NCI-H128 (cell line): ENCODE measurements around the gene TMEM269.
"Not testable (repeated sequence)": the region's sequence is repeated elsewhere in the genome, so short reads cannot be mapped to it uniquely, and the experiment has no call there.

Source experiments
- DNase-seq: peaks from one replicate; lab custom pipeline; 2025; ENCODE audit not compliant: unreplicated experiment; lab: John Stamatoyannopoulos, UW

The TMEM269 gene

GRCh38 chr1:42748021-42748420, 36.8 kb upstream of the TMEM269 start:
- DNase-seq = no peak

GRCh38 chr1:42748461-42749410, 36.1 kb upstream of the TMEM269 start:
- no peak for DNase-seq

GRCh38 chr1:42750041-42750440, 34.8 kb upstream of the TMEM269 start:
- DNase-seq = no peak

GRCh38 chr1:42751511-42752070, 33.2 kb upstream of the TMEM269 start:
- not testable (repeated sequence) for DNase-seq

GRCh38 chr1:42752284-42752683, 32.5 kb upstream of the TMEM269 start:
- DNase-seq = no peak

DNA sequence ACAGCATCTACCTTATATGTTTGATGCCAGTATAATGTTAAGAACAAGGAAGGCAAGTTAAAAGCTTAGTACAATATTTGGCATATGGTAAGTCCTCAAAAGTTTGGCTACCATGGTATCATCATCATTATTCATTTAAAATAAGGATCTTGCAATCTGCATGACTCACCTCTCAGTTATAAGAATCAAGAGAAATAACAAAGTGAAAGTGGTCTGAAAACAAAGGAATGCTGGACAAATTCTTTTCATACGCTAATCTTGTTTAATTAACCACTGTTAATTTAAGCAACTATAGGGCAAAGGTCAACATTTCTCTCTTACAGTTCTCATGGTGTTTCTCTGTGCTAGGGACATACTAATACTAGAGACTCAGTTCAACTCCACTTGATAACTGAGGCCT, 31.7 kb upstream of the TMEM269 start:
- no peak for DNase-seq

- peak; percentile 8 for DNase-seq
Measured at GRCh38 chr1:42756956-42757891, 27.6 kb upstream of the TMEM269 start.

DNA sequence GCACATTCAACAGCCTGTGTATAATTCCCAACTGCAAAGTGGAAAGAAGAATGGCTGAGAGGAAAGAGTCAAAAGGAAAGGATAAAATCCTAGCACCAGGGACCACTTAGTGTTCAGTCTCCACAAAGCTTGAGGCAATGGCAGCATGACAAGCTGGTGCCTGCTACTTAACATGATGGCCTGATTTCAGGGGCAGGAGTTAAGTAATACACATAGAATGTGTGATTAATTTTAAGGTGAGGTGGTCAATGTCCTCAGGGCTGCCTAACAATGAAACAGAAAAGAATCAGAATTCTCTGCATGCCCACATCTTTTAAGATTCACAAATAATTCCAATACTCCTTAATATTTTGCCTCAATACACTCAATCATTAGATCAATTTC, 26.9 kb upstream of the TMEM269 start:
- no peak for DNase-seq

DNA sequence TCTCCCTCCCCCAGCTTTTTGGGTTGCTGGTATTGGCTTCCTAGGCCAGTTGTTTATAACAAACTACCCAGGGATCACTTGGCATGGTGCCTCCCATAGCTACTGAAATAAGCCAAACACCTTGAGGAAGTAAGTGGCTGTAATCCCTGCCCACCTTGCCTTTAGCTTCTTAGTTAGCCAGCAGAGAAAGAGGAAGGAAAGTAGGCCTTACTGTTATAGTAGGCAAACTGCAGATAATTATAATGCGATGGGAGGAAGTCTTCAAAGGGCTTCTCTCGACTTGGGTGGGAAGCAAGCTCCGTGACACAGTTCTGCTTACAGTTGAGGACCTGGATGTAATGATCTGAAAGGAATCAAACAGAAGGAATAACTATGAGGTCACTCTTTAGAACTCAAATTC, 26.1 kb upstream of the TMEM269 start:
- DNase-seq = no peak

DNA sequence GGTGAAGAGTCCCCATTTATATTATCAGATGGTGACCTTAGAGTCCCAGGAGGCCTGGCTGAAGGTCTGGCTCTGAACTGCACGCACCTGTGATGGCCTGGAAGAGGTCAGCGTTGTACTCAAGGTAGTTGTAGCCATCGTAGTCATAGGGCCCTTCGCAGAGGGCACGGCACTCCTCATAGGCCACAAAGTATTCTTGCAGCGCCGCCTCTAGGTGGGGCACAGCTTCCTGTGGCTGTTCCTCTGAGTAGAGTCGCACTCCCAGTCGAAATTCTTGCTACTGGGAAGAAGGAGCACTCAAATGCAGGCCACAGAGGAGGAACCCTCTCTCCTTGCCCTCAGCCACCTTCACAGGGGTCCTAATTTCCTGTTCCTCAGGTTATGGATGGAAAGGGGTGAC, 25.7 kb upstream of the TMEM269 start:
- DNase-seq = no peak

- no peak for DNase-seq
Measured at GRCh38 chr1:42761567-42761966, 23.2 kb upstream of the TMEM269 start.

DNA sequence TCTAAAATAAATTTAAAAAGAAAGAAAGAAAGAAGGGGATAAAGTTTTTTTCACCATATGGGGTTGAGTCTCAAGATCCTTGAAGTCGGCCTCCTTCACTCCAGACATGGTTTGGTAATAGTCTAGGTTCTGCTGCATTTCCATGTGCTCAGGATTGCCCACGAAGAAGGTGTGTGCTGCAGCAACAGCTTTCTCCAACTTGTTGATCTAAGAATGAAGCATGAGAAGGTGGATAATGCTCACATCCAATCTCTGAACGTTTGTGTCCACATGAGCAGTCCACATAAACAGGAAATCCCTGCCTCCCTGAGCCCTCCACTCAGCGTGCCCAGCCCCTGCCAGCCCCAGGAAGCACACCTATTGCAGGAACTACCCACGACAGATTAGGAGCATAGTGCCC, 22.5 kb upstream of the TMEM269 start:
- no peak for DNase-seq

DNA sequence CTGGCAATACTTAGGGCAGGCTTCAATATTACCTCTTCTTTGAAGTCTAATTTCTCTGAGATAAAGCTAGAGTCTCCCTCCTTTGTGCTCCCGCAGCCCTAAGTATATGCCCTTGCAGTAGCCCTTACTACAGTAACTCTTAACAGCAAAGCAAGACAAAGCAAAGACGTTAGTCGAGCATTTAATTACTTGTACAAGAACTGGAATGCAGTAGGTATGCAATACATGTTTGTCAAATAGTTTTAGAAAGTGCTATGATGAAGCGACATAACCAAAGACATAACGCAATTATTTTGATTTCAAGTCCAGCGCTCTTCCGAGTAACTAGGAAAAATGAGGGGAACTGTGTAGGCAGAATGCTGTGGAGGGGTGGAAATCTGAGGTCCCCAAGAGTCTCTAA, 19.5 kb upstream of the TMEM269 start:
- no peak for DNase-seq

DNA sequence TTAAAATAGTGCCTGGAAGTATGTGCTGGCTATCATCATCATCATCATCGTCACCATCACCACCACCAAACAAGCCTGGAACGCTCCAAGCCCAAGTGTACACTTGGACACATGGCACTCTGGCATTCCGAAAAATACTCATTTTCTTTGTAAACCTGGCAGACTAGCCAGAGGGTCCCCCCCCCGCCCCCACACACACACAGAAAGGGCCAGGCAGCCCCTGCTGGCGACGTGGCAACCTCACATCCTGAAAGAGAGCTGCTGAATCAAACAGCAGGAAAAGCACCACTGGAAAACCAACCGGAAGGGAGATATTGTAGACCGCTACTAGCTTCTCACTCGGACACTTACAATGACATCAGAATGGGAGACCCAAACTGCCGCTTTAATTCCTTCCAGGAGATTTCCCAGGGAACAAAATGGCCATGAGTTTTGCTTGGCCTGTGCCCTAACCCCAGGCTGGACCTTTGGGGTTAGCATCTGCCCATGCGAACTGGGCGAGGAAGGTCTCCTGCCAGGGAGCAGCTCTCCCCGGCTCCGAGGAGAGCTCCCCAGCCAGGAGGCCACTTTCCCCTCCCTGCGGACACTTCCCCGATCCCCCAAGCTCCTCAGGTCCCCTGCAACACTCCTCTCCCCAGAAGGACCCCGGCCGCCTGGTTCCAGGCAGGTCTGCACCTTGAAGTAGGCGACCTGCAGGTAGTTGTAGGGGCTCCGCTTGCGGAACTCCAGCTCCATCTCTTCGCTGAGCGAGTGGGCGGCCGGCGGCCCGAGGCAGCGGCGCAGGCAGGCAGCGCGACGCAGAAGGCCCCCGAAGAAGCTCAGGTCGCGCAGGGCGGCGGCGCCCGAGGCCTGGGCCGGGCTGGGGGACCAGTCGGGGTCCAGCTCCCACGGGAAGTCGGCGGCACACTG, 18.7 kb upstream of the TMEM269 start:
- DNase-seq = no peak

DNA sequence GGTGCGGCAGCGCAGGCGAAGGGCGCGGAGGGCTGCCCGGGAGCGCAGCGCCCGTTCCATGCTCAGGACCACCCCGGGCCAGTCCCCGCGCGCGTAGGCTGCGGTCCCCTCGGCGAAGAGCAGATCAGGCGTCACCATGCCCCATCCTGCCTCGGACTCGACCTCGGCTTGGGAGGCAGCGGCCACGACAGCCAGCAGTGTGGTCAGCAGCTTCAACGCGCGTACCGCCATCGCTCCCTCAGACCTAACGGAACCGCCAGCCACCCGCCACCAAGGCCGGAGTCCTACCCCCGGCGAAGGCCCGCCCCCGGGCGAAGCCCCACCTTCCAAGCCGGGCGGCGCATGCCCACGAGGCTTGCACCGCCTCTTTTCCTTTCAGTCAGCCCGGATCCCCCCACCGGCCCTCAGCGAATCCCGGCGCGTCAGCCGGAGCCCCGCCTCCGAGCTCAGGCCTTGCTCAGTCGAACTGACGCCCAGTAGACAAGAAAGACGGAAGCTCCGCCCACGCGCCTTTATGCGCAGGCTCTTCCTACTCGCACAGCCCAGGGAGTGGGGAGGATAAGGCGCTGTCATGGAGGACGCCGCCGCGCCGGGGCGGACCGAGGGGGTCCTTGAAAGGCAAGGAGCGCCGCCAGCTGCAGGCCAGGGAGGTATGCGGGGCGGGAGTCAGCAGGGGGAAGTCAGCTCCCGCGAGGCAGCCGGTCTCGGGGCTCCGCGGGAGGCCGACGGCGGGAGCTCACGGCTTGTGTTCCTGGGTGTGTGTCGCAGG, 17.9 kb upstream of the TMEM269 start, which contains the start of the genes C1orf50 and P3H1:
Gene C1orf50 (plus strand): TSS at position 509 of the 769 bp plus-strand sequence. CDS start 63 bp downstream, at position 572.
Gene P3H1 (minus strand): TSS at position 288 of the 769 bp plus-strand sequence. CDS start 57 bp downstream, at position 231.
- peak; percentile 100 for DNase-seq

DNA sequence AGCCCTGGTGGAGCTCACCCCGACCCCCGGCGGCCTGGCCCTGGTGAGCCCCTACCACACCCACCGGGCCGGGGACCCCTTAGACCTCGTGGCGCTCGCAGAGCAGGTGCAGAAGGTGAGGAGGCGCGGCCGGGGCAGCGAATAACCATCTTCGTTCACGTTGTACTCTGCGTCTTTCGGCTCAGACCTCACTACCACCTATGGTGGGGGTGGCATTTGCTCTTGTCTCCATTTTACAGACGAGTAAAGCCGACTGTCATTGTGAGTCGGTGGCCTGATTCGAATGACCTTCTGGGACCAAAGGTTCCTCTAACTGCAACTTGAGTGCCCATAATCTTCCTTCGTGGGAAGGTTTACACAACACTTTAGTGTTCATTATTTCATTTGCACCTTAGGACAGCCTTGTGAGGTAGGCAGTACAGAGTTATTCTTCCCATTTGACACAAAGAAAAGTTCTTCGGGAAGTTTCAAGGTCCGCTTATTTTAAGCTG, 17.2 kb upstream of the TMEM269 start:
- no peak for DNase-seq

- DNase-seq = no peak
Measured at GRCh38 chr1:42768172-42768571, 16.6 kb upstream of the TMEM269 start.

DNA sequence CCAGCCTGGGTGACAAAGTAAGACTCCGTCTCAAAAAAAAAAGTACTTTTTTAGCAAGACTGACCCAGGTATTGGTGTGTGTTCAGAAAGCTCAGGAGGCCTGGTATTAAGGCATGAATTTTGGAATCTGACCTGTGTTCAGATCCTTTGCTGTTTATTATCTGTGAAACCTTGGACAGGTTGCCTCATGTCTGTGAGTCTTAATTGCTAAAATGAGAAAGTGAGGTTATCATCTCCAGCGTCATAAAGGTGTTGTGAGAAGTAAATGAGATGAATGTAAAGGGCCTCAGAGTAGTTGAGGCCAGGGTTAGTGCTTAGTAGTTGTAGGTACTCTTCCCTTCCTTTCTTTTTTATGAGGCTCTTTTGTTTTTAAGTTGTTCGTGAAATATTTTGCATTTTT, 15.0 kb upstream of the TMEM269 start:
- no peak for DNase-seq

- no peak for DNase-seq
Measured at GRCh38 chr1:42773420-42773819, 11.4 kb upstream of the TMEM269 start.
